Panc1 (cell line): ENCODE measurements around the gene SYPL2.

Source experiments
- POLR2AphosphoS5 ChIP-seq: IDR thresholded peaks from 2 replicates; pipeline ENCODE4 v1.6.1; 2012; ENCODE audit warnings: mild to moderate bottlenecking, low read depth, low read length, moderate library complexity
- SIN3A ChIP-seq: IDR thresholded peaks from 2 replicates; pipeline ENCODE4 v1.6.1; 2012; ENCODE audit warnings: low read depth, mild to moderate bottlenecking, low read length, moderate library complexity, borderline replicate concordance; ENCODE audit not compliant: insufficient read depth
- TCF7L2 ChIP-seq: IDR thresholded peaks from 2 replicates; pipeline ENCODE4 v1.6.1; 2011; ENCODE audit warnings: mild to moderate bottlenecking, low read depth, low read length, inconsistent platforms
- TF ChIP-seq, protein P1 (sequence below): fragments of 450-650 bp; IDR thresholded peaks from 2 replicates; pipeline ENCODE4 v1.5.1; 2017; ENCODE audit warnings: mild to moderate bottlenecking
- TF ChIP-seq, protein P2 (sequence below), 2 experiments: IDR thresholded peaks; 2 replicates each; pipeline ENCODE4 v1.6.1; 2011 to 2012; ENCODE audit warnings: low read depth in 2 of 2, control low read depth in 1 of 2, low read length in 1 of 2, mild to moderate bottlenecking in 1 of 2, moderate library complexity in 1 of 2; ENCODE audit not compliant: insufficient read depth in 1 of 2

DNA sequence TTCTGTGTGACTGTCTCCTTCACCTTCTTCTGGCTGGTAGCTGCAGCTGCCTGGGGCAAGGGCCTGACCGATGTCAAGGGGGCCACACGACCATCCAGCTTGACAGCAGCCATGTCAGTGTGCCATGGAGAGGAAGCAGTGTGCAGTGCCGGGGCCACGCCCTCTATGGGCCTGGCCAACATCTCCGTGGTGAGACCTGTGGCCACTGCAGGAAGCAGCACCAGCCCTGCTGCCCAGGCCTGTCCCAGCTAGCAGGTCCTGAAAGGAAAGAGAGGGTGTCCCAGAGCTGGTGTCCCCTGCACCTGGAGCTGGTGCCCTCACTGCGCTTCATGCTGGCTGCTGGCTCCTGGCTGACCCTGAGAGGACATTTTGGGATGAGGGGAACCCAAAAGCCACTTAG, 11.5 kb downstream of the SYPL2 start:
- TF ChIP-seq, protein P1, sequence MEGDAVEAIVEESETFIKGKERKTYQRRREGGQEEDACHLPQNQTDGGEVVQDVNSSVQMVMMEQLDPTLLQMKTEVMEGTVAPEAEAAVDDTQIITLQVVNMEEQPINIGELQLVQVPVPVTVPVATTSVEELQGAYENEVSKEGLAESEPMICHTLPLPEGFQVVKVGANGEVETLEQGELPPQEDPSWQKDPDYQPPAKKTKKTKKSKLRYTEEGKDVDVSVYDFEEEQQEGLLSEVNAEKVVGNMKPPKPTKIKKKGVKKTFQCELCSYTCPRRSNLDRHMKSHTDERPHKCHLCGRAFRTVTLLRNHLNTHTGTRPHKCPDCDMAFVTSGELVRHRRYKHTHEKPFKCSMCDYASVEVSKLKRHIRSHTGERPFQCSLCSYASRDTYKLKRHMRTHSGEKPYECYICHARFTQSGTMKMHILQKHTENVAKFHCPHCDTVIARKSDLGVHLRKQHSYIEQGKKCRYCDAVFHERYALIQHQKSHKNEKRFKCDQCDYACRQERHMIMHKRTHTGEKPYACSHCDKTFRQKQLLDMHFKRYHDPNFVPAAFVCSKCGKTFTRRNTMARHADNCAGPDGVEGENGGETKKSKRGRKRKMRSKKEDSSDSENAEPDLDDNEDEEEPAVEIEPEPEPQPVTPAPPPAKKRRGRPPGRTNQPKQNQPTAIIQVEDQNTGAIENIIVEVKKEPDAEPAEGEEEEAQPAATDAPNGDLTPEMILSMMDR = no peak
- TF ChIP-seq POLR2AphosphoS5 (no peak), SIN3A (no peak), TCF7L2 (no peak)
- TF ChIP-seq, protein P2, sequence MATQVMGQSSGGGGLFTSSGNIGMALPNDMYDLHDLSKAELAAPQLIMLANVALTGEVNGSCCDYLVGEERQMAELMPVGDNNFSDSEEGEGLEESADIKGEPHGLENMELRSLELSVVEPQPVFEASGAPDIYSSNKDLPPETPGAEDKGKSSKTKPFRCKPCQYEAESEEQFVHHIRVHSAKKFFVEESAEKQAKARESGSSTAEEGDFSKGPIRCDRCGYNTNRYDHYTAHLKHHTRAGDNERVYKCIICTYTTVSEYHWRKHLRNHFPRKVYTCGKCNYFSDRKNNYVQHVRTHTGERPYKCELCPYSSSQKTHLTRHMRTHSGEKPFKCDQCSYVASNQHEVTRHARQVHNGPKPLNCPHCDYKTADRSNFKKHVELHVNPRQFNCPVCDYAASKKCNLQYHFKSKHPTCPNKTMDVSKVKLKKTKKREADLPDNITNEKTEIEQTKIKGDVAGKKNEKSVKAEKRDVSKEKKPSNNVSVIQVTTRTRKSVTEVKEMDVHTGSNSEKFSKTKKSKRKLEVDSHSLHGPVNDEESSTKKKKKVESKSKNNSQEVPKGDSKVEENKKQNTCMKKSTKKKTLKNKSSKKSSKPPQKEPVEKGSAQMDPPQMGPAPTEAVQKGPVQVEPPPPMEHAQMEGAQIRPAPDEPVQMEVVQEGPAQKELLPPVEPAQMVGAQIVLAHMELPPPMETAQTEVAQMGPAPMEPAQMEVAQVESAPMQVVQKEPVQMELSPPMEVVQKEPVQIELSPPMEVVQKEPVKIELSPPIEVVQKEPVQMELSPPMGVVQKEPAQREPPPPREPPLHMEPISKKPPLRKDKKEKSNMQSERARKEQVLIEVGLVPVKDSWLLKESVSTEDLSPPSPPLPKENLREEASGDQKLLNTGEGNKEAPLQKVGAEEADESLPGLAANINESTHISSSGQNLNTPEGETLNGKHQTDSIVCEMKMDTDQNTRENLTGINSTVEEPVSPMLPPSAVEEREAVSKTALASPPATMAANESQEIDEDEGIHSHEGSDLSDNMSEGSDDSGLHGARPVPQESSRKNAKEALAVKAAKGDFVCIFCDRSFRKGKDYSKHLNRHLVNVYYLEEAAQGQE (IDR thresholded peaks at IDR 0.05; ENCODE audit: insufficient read depth in 1 of 2, low read depth in 2 of 2, low read length in 1 of 2) = no peak
